GM21786 (cell line): Measurements from ENCODE around the gene DGKH.
A peak's percentile ranks its signal among the peaks of the same experiment; 100 is the strongest.

ENCODE experiments used
- ATAC-seq: cut with Tn5 transposase; IDR thresholded peaks from one replicate; pipeline ENCODE4 v1.9.1; 2021; ENCODE audit not compliant: unreplicated experiment

The DGKH gene

GRCh38 chr13:42271337-42272114 is 223.1 kb downstream of the DGKH start:
- ATAC-seq, result peak; percentile 76

GRCh38 chr13:42272115-42272803 is 223.8 kb downstream of the DGKH start, which contains the start of gene AKAP11:
AKAP11 (plus strand) TSS chr13:42272152; CDS start chr13:42286349, 14,197 bp downstream.
- peak; percentile 7 for ATAC-seq

- no peak for ATAC-seq
These were observed 224.3 kb downstream of the DGKH start for GRCh38 chr13:42272804-42273175.

- no peak for ATAC-seq
These were observed 226.1 kb downstream of the DGKH start for GRCh38 chr13:42274386-42275097.

- ATAC-seq, result peak; percentile 40
These were observed 226.6 kb downstream of the DGKH start for GRCh38 chr13:42275098-42275471.

GRCh38 chr13:42275506-42275905 is 227.1 kb downstream of the DGKH start:
- no peak for ATAC-seq

GRCh38 chr13:42276683-42277082 is 228.2 kb downstream of the DGKH start:
- no peak for ATAC-seq

GRCh38 chr13:42277618-42278276 is 229.3 kb downstream of the DGKH start:
- no peak for ATAC-seq

GRCh38 chr13:42279080-42279479 is 230.6 kb downstream of the DGKH start:
- no peak for ATAC-seq

- ATAC-seq, result no peak
These were observed 231.5 kb downstream of the DGKH start for GRCh38 chr13:42279986-42280385.

GRCh38 chr13:42280537-42280936 is 232.1 kb downstream of the DGKH start:
- no peak for ATAC-seq

- no peak for ATAC-seq
These were observed 235.1 kb downstream of the DGKH start for GRCh38 chr13:42283574-42283973.

- ATAC-seq, result no peak
These were observed 235.6 kb downstream of the DGKH start for GRCh38 chr13:42284068-42284467.
